Choroid plexus epithelial cell (primary cell): ENCODE data around the gene HSPB8.

Experiments used
- DNase-seq: peaks from one replicate; pipeline ENCODE4 v3.0.0-alpha.2; 2010; ENCODE audit warnings: low read depth
- H3K4me3 ChIP-seq: 2 replicates; pipeline ENCODE4 v1.5.1; 2011; ENCODE audit warnings: low read depth, mild to moderate bottlenecking, control low read depth, low read length, moderate library complexity
- CTCF ChIP-seq: conservative IDR thresholded peaks from 2 replicates; pipeline ENCODE4 v1.5.1; 2011; ENCODE audit warnings: low read depth, mild to moderate bottlenecking, control low read depth, inconsistent platforms, low read length, moderate library complexity

Gene HSPB8

GRCh38 chr12:119178544-119179334 lies at the start of gene HSPB8:
TSS of gene HSPB8 (plus strand) at chr12:119178931. CDS start at chr12:119179313, 382 bp downstream.
- DNase-seq, result peak; percentile 79
- H3K4me3 ChIP-seq, result peak within 1 kb of the TSS; percentile 45
- no peak for TF ChIP-seq CTCF

GRCh38 chr12:119129827-119130434 lies 48.8 kb upstream of the HSPB8 start:
- no peak overlapping the region for H3K4me3 ChIP-seq
- no peak for DNase-seq
- TF ChIP-seq CTCF, result no peak

GRCh38 chr12:119130523-119130922 lies 48.2 kb upstream of the HSPB8 start:
- TF ChIP-seq CTCF, result no peak
- DNase-seq, result no peak
- H3K4me3 ChIP-seq, result no peak overlapping the region

- no peak for DNase-seq
- no peak for TF ChIP-seq CTCF
- H3K4me3 ChIP-seq, result no peak overlapping the region
These were observed 44.3 kb upstream of the HSPB8 start for GRCh38 chr12:119134284-119135072.

- H3K4me3 ChIP-seq, result no peak overlapping the region
- no peak for DNase-seq
- TF ChIP-seq CTCF, result no peak
These were observed 41.8 kb upstream of the HSPB8 start for GRCh38 chr12:119136811-119137410.

- no peak overlapping the region for H3K4me3 ChIP-seq
- DNase-seq, result no peak
- no peak for TF ChIP-seq CTCF
These were observed 39.3 kb upstream of the HSPB8 start for GRCh38 chr12:119139448-119139847.
